Mucosa of stomach (tissue), 1 donor: ENCODE results near the gene BTBD3.

Experiments used
- H3K27me3 ChIP-seq: one replicate; pipeline ENCODE4 v1.7.0; 2013; ENCODE audit warnings: mild to moderate bottlenecking, low read length; ENCODE audit not compliant: control insufficient read depth, insufficient read depth
- H3K36me3 ChIP-seq: one replicate; pipeline ENCODE4 v1.7.0; 2013; ENCODE audit warnings: low read length; ENCODE audit not compliant: control insufficient read depth, insufficient read depth
- H3K4me1 ChIP-seq: one replicate; pipeline ENCODE4 v1.7.0; 2013; ENCODE audit warnings: mild to moderate bottlenecking, low read length; ENCODE audit not compliant: control insufficient read depth, insufficient read depth
- H3K4me3 ChIP-seq: one replicate; pipeline ENCODE4 v1.7.0; 2013; ENCODE audit warnings: low read length
- H3K9ac ChIP-seq: one replicate; pipeline ENCODE4 v1.7.0; 2013; ENCODE audit warnings: mild to moderate bottlenecking, low read length, moderate library complexity
- H3K9me3 ChIP-seq: one replicate; pipeline ENCODE4 v1.7.0; 2013; ENCODE audit warnings: mild to moderate bottlenecking, low read length, moderate library complexity; ENCODE audit not compliant: control insufficient read depth
- donor health status: Pancreatic carcinoma.

The BTBD3 gene

GRCh38 chr20:11895861-11896387 lies 21.8 kb upstream of the BTBD3 start:
- peaks cover 27% of the 10 kb centered on the region for H3K4me1 ChIP-seq
- H3K9ac ChIP-seq: no peak overlapping the region
- H3K4me3 ChIP-seq: no peak overlapping the region
- no peaks in the 10 kb centered on the region for H3K27me3 ChIP-seq
- H3K9me3 ChIP-seq: no peaks in the 10 kb centered on the region
- no peaks in the 10 kb centered on the region for H3K36me3 ChIP-seq

DNA sequence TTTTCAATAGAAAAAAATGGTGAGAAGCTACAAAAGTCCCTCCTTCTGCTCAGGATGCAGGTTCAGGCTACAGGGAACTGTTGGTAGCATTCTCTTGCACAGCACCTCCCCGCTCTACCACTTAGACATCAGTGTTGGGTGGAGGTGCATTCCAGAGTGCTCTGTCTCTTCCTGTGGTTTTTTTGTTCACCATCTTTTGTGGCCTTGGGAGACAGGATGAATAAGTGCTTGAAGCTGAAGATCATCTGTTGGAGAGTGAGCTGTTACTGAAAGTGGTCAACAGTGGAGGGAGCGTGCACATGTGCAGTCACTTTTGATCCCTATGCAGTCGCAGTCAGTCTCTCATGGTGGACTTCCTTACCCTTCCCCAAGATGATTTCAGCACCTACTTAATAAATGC lies 16.6 kb upstream of the BTBD3 start:
- Histone ChIP-seq H3K4me3 (no peak overlapping the region), H3K9ac (no peak overlapping the region), H3K36me3 (no peaks in the 10 kb centered on the region)

DNA sequence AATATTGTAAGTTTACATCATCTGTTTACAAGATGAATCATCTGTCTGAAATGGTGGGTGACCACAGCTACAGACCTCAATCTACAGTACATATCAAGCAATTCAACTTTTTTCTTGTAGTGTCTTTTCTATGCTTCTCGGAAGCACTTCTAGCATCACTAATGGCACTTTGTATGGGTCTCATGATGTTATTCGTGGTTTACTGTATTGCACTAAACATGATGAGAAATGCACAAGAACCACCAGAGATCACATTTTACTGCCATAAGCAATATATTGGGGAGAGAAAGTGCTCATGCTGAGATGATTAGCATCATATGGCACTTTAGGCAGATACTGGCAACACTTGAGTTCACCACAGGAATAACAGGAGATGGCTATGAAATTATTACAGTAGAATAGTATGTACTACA lies 15.4 kb upstream of the BTBD3 start:
- Histone ChIP-seq H3K4me1 (peaks cover 27% of the 10 kb centered on the region), H3K9ac (no peak overlapping the region), H3K9me3 (no peaks in the 10 kb centered on the region), H3K4me3 (no peak overlapping the region), H3K36me3 (no peaks in the 10 kb centered on the region), H3K27me3 (no peaks in the 10 kb centered on the region)

More for the DNA sequence above, 16.6 kb upstream of the BTBD3 start:
- H3K4me1 ChIP-seq: peaks cover 24% of the 10 kb centered on the region
- H3K9me3 ChIP-seq: no peaks in the 10 kb centered on the region
- no peaks in the 10 kb centered on the region for H3K27me3 ChIP-seq

DNA sequence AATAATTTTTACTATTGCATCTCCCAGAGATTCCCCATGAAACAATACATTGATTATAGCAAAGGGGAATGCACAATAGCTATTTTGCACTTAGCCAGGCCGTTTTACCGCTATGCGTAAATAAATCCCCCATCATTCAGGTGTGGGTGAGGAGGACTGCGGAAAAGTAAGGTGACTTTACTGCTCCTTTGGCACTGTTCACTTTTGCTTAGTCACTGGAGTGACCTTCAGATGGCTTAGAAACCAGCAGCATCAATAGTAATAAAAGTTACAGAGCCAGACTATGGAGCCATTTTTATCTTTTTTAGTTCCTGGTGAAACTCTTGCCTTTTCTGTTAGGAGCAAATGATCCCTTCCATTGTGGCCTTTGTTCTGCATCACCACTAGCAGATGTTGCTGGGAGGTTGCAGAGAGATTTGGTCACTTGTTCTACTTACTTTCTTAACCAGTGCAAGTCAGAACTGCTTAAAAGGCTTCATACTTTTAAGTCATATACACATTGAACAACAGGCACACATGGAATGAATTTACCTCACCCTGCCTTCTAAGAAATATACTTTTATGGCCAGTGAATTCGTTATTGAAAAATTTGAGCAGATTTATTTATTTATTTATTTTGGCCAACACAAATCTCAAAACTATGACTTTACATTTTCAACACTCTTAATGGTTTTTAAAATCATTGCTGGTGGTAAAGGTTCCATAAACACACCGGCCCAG lies 12.1 kb upstream of the BTBD3 start:
- Histone ChIP-seq H3K4me3 (no peak overlapping the region), H3K27me3 (no peaks in the 10 kb centered on the region), H3K36me3 (no peaks in the 10 kb centered on the region), H3K4me1 (peaks cover 26% of the 10 kb centered on the region), H3K9ac (no peak overlapping the region), H3K9me3 (no peaks in the 10 kb centered on the region)

GRCh38 chr20:11906626-11907480 lies 10.8 kb upstream of the BTBD3 start:
- peak overlapping the region; percentile 1 for H3K4me3 ChIP-seq
- no peaks in the 10 kb centered on the region for H3K36me3 ChIP-seq
- H3K9ac ChIP-seq: peak overlapping the region; percentile 51
- no peaks in the 10 kb centered on the region for H3K27me3 ChIP-seq
- H3K9me3 ChIP-seq: no peaks in the 10 kb centered on the region
- peaks cover 26% of the 10 kb centered on the region for H3K4me1 ChIP-seq

DNA sequence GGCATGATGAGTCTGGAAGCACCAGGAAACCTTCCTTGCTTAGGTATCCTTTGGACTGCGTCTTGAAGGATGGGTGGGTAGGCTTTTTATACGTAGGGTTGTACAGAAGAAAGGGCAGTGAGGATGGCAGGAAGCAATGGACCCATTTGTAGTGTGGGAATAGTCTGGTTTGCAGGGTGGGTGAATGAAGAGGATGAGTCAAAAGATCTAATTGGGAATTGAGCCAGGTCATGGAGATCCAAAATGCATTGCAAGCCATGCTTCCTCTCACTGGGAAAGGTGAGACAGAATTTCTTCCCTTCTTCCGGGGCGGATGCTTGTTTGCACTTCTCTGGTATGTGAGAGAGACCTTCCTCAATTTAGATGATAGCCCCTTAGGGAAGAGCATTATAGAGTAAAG lies 10.1 kb upstream of the BTBD3 start:
- H3K4me1 ChIP-seq: peaks cover 30% of the 10 kb centered on the region
- H3K9me3 ChIP-seq: no peaks in the 10 kb centered on the region
- peak overlapping the region; percentile 51 for H3K9ac ChIP-seq
- H3K27me3 ChIP-seq: no peaks in the 10 kb centered on the region
- H3K4me3 ChIP-seq: peak overlapping the region; percentile 1
- H3K36me3 ChIP-seq: no peaks in the 10 kb centered on the region

DNA sequence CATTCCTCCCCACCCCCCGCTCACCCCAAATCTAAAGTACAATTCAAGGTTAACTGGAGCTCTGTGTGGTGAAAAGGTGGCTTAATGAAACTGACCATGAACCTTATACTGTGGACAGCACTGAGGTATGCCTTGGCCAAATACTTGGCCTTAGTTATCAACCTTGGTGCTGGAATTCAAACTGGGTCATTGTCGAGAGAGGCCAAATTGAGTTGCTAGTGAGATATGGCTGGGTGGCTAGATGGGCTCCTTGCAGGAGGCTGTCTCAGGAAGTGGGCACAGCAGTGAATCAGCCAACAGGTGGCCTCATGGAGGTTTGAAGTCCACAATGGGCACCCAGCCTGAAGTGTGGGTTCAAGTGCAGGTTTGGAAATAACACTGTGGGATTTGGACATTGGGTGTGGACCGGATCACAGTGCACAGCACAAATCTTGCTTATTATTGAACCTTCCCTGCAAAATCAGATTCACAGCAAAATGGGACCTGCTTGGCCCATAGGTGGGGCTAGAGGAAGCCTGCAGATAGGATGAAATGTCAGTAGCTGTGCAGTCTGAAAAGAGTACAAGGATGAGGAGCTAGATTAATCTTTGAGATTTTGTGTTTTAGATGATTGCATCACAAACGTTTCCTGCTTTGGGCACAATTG lies 5.6 kb upstream of the BTBD3 start:
- Histone ChIP-seq H3K9me3 (no peaks in the 10 kb centered on the region), H3K4me1 (peaks cover 32% of the 10 kb centered on the region), H3K9ac (no peak overlapping the region), H3K27me3 (no peaks in the 10 kb centered on the region), H3K4me3 (no peak overlapping the region), H3K36me3 (no peaks in the 10 kb centered on the region)

DNA sequence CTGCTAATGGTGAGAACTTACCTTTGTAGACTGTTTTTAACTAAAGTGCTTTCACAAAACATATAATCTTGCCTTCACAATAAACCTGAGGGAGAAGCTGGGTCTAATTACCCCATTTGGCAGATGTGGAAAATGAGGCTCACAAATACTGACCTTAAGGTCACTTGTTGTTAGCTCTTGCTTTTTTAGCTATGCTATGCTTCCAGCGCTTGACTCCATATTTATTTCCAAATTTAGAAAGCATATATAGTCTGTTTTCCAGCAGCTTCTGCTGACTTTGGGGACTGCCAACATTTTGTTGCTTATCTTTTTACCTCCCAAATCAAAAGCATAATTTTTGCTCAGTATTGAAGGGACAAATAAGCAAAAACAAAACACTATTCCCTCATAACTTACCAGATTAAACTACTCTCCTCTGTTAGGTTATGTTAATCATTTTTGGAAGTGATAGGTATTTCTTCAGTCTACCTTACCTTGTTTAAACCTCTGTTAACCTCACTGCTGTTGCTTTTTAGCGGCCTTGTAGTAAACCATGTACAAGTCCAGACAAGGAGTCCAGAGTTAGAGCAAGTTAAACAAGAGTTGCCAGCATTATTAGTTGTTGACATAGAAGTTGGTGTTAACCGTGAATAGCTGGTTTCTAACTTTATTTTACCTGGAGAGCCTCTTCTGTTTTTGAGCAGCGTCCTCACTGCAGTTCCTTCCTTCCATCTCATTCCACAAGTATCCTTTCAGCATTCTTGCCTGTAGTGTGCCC lies 4.9 kb upstream of the BTBD3 start:
- H3K36me3 ChIP-seq: no peaks in the 10 kb centered on the region
- H3K4me1 ChIP-seq: peaks cover 27% of the 10 kb centered on the region
- no peaks in the 10 kb centered on the region for H3K27me3 ChIP-seq
- no peak overlapping the region for H3K9ac ChIP-seq
- no peak overlapping the region for H3K4me3 ChIP-seq
- no peaks in the 10 kb centered on the region for H3K9me3 ChIP-seq

GRCh38 chr20:11918391-11918845 lies 725 bp downstream of the BTBD3 start:
- Histone ChIP-seq H3K9me3 (no peaks in the 10 kb centered on the region), H3K36me3 (no peaks in the 10 kb centered on the region), H3K4me1 (peaks cover 19% of the 10 kb centered on the region), H3K9ac (peak overlapping the region; percentile 75), H3K27me3 (no peaks in the 10 kb centered on the region), H3K4me3 (peak overlapping the region; percentile 32)

DNA sequence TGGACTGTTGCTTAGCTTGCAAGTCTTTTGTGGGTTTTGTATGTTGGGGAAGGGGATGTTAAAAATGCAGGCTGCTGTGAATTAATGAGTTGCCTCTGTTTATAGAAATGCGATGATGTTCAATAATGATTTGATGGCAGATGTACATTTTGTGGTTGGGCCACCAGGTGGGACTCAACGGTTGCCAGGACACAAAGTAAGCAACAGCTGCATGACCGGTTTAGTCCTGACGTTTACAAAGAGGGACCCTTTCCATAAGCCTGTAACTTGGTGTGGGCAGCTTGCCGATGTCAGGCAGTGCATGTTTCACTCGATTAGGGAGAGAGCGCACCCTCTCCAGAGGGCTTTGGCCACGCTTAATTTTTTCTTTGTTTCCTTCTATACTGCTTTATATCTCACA lies 1.3 kb downstream of the BTBD3 start:
- Histone ChIP-seq H3K27me3 (no peaks in the 10 kb centered on the region), H3K4me3 (peak overlapping the region; percentile 32), H3K9ac (peak overlapping the region; percentile 75), H3K9me3 (no peaks in the 10 kb centered on the region), H3K36me3 (no peaks in the 10 kb centered on the region), H3K4me1 (peaks cover 16% of the 10 kb centered on the region)

DNA sequence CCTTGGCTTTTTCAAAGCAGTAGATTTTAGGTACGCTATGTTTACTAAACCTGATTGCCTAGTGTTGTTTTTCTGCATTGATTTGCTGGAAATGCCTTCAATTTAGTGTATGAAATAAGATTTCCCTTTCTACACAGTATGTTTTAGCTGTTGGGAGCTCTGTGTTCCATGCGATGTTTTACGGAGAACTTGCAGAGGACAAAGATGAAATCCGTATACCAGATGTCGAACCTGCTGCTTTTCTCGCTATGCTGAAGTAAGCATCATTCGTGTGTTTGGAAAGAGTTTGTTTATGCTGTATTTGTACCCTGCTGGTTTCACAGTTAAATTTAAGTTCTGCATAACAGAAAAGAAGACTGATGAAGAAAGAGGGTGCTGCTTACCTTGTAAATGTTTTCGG lies 1.9 kb downstream of the BTBD3 start:
- H3K9ac ChIP-seq: peak overlapping the region; percentile 75
- no peaks in the 10 kb centered on the region for H3K27me3 ChIP-seq
- H3K4me1 ChIP-seq: peaks cover 16% of the 10 kb centered on the region
- no peaks in the 10 kb centered on the region for H3K9me3 ChIP-seq
- peak overlapping the region; percentile 32 for H3K4me3 ChIP-seq
- no peaks in the 10 kb centered on the region for H3K36me3 ChIP-seq
